ENCODE measurements around the gene EPS8L2.
"Not testable (repeated sequence)": the region's sequence is repeated elsewhere in the genome, so short reads cannot be mapped to it uniquely, and the experiment has no call there.

The EPS8L2 gene

GRCh38 chr11:689625-690024 is 16.4 kb upstream of the EPS8L2 start:
- DNase-seq (ENCODE audit: low read depth in 1 of 2, low spot score in 1 of 2): no peak

DNA sequence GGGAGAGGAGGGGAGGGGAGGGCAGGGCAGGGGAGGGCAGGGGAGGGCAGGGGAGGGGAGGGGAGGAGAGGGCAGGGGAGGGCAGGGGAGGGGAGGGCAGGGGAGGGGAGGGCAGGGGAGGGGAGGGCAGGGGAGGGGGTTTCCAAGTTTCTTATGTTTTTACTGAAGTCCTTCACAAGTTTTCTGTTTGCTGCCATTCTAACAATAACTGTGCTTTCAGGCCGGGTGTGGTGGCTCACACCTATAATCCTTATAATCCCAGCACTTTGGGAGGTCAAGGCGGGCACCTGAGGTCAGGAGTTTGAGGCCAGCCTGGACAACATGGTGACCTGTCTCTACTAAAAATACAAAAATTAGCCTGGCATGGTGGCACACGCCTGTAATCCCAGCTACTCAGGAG is 15.8 kb upstream of the EPS8L2 start:
- DNase-seq (ENCODE audit: low read depth in 1 of 2, low spot score in 1 of 2): not testable (repeated sequence)

DNA sequence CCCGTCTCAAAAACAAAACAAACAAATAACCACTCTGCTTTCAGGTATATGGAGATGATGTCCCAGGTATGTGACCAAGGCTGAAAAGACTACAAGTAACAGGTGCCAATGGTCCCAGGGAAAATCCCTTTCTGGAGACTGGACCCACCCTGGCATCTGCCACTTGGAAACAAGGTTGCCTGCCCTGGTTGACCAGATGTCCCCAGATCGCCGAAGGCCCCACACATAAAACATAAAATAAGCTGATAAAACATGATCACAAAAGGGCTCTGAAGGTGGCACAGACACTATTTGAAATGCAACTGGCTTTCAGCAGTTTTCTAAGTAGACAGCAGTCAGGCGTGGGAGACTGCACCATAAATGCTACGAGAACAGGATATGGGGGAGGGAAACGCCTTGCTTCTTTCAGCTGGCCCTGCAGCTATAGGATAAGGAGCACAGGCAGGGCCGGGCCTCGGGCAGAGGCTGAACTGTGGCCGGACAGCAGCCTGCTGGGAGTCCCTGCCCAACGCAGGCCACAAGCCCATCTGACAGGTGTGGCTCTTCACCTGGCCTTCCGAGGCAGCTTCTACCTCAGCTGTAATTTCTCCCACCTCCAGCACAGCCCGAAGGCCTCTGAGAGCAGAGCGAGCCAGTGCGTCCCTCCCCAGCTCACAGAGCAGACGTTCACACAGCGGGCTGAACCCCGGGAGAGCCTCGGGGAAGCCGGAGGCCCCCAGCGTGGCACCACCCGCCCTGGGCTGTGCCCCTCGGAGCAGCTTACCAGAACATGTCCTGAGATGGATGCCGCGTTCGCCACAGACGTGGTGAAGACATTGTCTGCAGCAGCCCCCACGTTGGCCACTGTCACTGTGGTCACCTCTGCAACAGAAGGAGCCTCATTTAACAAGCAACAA is 15.0 kb upstream of the EPS8L2 start:
- no peak for DNase-seq (ENCODE audit: low read depth in 1 of 2, low spot score in 1 of 2)

DNA sequence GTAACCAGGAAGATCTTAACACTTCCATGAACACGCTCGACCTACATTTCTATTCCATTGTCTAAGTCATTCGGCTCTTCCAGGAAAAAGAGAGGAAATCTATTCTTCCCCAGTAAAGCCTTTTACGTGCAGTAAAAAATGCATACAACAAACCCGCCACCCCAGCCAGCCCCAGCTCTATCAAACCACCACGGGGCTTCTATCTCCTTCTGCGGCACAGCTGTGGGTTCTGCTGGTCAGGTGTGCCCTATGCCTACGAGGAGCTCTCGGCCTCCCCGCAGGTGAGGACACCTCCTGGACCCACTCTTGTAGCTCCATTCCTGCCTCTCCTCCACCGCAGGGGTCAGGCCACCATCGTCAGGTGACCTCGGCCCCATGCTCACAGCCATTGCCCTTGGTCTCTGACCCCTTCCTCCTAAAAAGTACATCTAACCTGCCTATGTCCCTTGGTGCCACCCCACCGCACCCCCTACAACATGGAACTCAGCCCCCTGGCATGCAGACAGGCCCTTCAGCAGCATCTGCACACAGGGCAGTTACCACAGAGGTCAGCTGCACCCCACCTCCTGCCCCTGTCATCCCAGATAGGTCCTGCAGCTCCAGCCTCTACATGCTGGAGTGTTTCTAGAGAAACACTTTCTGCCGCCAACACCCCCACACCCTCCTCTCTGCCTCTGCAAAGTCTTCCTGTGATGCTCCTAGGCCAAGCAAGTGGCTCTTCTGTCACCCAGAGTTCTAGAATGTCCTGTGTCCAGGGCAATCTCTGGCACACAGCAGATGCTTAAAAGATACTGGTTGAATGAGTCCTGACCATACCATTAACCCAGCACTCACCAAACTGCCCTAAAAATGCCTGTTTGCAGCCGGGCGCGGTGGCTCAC is 14.1 kb upstream of the EPS8L2 start:
- DNase-seq (ENCODE audit: low read depth in 1 of 2, low spot score in 1 of 2): no peak

- DNase-seq (ENCODE audit: low read depth in 1 of 2, low spot score in 1 of 2): no peak
Observed at GRCh38 chr11:692824-693414, 13.1 kb upstream of the EPS8L2 start.

- DNase-seq (ENCODE audit: low read depth in 1 of 2, low spot score in 1 of 2): no peak
Observed at GRCh38 chr11:693415-693831, 12.6 kb upstream of the EPS8L2 start.

GRCh38 chr11:693887-694562 is 12.0 kb upstream of the EPS8L2 start:
- no peak for DNase-seq (ENCODE audit: low read depth in 1 of 2, low spot score in 1 of 2)

DNA sequence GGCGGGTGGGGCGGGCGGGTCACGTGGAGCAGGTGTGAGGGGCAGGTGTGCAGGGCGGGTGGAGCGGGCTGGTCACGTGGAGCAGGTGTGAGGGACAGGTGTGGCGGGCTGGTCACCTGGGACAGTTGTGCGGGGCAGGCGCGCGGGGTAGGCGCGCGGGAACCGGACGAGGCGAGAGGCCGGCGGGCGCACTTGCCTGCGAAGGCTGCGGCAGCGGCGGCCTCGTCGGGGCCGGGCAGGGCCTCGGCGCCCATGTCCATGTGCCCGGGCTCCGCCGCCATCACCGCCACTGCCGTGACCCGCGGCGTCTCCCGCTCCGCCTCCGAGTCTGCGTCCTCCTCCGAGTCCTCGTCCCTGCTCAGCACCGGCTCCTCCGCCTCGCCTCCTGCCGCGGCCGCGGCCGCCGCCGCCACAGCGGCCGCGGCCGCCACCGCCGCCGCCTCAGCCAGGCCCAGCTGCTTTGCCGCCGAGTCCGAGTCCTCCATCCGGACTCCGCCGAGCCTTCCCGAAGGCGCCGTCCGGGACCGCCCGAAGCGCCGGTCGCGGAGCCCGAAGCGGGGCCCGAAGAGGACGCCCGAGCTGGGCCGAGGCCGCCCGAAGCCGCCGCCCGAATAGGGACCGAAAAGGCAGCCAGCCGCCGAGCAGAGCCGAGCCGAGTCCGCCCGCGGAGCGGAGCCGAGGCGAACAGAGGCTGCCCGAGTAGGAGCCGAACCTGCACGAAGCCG is 11.3 kb upstream of the EPS8L2 start, which contains the start of gene DEAF1:
DEAF1 (minus strand) TSS at position 660 of the 725 bp plus-strand sequence; CDS start at position 485, 175 bp downstream.
- DNase-seq (ENCODE audit: low read depth in 1 of 2, low spot score in 1 of 2): peak; percentile 99

GRCh38 chr11:695288-695537 is 10.8 kb upstream of the EPS8L2 start:
- no peak for DNase-seq (ENCODE audit: low read depth in 1 of 2, low spot score in 1 of 2)

- DNase-seq (ENCODE audit: low read depth in 1 of 2, low spot score in 1 of 2): peak; percentile 95 to 96
Observed at GRCh38 chr11:695538-696248, 10.3 kb upstream of the EPS8L2 start, which contains the start of gene TMEM80. Gene TMEM80, plus strand, starts transcription at chr11:695816. Its CDS starts 12 bp downstream, at chr11:695828.

DNA sequence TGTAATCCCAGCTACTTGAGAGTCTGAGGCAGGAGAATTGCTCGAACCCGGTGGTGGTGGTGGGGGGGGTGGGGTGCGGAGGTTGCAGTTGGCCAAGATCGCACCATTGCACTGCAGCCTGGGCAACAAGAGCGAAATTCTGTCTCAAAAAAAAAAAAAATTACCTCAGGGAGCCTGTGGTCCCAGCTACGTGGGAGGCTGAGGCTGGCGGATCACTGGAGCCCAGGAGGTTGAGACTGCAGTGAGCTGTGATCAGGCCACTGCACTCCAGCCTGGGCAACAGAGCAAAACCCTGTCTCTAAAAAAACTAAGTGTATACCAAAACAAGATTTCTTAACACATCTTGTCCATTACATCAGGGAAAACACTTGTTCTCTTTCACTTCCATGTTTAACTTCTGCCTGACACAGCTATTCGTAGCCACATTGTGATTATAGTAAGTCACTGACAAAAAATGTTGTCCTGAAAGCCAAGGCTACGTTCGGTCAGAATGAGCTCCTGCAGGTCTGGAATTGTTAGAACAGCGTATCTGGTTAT is 9.0 kb upstream of the EPS8L2 start:
- DNase-seq (ENCODE audit: low read depth in 1 of 2, low spot score in 1 of 2): no peak

- no peak for DNase-seq (ENCODE audit: low read depth in 1 of 2, low spot score in 1 of 2)
Observed at GRCh38 chr11:697811-698311, 8.2 kb upstream of the EPS8L2 start.

GRCh38 chr11:698493-699115 is 7.4 kb upstream of the EPS8L2 start:
- DNase-seq (ENCODE audit: low read depth in 1 of 2, low spot score in 1 of 2): no peak

GRCh38 chr11:699116-699508 is 6.9 kb upstream of the EPS8L2 start:
- DNase-seq (ENCODE audit: low read depth in 1 of 2, low spot score in 1 of 2): no peak

DNA sequence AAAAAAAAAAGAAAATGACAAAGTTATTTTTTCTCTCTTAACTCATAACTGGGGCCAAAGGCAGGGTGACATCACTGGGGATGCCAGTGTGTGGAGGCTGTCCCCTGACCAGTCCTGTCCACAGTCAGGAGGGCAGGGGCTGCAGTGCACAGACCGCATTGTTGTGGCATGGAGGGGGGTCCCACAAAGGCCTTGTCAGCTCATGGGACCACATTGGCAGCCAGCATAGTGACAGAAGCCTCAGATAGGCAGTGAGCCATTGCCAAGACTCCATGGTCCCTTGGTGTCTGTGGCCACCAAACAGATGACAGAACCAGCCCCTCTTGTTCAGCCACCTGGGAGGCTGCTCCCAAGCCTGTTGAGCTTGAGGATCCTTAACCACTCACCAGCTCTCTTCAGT is 6.3 kb upstream of the EPS8L2 start:
- DNase-seq (ENCODE audit: low read depth in 1 of 2, low spot score in 1 of 2): no peak

DNA sequence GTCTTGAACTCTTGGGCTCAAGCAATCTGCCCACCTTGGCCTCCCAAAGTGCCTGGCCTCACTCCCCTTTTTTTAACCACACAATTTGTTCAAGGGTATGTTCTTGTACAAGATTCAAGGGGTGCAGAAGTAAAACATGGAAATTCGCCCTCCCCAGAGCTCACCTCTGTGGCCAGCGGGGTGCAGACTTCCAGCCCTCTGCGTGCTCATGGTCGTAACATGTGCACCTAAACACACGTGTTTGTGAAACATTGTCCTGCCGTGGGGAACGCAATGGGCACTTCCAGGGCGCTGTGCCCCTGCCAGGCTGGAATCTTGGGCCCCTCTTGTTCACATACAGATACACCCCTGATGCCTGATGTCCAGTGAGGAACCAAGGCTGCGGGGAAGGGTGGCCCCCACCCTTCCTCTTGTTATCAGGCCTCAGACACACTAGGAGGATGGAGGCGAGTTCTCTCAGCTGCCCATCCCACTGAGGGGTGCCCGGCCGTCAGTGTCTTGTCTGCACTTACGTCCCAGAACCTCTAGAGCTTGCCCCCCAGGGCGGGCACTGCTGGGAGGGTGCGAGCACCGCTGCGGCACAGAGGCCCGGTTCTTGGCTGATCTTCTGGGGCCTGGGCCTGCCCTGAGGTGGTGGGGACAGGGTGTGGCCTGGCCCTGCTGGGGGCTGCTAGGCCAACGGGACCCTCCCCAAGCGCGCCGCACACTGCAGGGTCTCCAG is 4.1 kb upstream of the EPS8L2 start:
- DNase-seq (ENCODE audit: low read depth in 1 of 2, low spot score in 1 of 2): no peak

DNA sequence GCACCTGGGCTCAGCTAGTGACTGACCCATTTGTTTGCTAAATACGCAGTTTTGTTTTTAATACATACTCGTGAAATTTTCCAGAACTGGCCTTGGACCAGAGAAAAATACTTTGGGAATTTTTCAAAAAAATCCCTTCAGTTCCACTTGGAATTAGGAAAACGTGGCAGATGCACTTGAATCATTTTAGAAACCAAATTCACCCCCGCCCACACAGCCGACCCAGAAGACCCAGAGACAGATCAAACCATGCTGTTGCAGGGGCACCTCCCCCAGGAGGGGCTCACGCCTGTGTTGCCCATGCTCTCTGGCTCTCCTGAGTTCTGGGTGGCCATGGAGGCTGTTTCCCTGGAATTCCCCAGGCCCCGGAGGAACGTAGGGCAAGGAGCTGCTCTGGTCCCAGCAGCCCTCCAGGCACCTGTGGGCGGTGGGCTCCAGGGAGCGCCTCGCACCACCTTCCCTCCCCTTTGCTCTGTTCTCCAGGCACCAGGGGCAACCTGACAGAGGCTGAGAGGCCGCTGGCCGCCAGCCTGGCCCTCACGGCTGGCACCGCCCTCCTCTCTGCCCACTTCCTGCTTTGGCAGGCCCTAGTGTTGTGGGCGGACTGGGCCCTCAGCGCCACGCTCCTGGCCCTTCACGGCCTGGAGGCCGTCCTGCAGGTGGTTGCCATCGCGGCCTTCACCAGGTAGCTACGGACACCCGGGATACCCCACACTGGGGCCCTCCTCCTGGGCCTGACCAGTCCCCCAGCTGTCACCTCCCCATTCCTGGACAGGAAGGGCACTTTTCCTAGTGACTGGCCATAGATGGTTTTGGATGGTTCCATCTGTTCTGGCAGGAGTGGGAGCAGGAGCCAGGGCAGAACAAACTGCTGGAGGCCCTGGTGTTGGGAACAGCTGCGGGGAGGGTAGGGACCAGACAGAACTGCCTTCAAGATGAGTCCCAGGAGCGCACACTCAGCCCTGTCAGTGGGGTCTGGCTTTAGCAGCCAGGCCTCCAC is 3.3 kb upstream of the EPS8L2 start:
- DNase-seq (ENCODE audit: low read depth in 1 of 2, low spot score in 1 of 2): no peak

Measured in stimulated activated CD4-positive, alpha-beta T cell treated with anti-CD3 and anti-CD28 coated beads, Interleukin-15, amount 100 ng/mL, for 1 hour (primary cell).